Measurements from ENCODE around the gene TMEM126B. TPM values are rescaled to one million over a fixed set of nuclear protein-coding genes. Genes with fewer than 3 reads are reported as not detected.
"Not testable (repeated sequence)": the region's sequence is repeated elsewhere in the genome, so short reads cannot be mapped to it uniquely, and the experiment has no call there.

The TMEM126B gene
- total and polyA plus RNA-seq, 8 donors = 4.3 to 104 (median 59.6) TPM

DNA sequence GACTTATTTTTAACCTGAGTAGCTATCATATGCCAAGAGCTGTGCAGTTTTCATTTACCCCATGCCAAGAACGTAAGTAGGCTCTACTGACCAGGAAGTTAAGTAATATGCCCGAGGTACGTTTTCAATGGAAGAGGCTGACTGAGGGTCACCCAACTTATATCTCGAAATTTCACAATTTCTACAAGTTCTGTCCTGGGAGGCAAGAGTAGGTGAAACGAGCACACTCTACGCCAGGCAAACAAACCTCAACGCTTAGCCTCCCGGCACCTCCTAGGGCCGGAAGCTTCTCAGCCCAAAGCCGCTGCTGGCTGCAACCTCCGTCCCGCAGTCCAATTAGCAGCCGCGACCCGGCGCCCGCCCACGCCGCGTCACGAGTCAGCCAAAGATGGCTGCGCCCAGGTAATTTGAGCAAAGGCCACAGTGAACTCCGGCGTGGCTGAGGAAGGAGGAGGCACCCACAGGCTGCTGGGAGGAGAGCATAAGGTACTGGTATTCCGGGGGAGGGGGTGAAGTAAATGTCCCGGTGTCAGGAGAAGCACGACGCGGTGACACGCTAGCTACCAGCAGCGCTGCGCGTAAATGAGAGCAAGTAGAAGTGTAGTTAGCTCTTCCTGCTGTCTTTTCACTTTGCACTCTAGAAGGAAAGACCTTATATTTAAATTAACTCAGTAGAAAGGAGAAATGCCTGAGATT lies 19.4 kb downstream of the TMEM126B start, which contains the start of gene TMEM126A:
TMEM126A (plus strand) TSS at position 364 of the 696 bp plus-strand sequence. CDS start 2,289 bp downstream, outside the sequence.
- Histone ChIP-seq H3K27me3 (peaks cover 0 to 8% (median 0%) of the 10 kb centered on the region in 3 donors), H3K36me3 (peaks cover 0 to 15% (median 12%) of the 10 kb centered on the region in 4 donors), H3K27ac (peak within 1 kb of the TSS; percentile 72 to 91 (median 85)), H3K4me3 (peak within 1 kb of the TSS; percentile 62 to 67 (median 66)), H3K4me1 (peaks cover 13 to 35% (median 27%) of the 10 kb centered on the region in 4 donors), H3K9me3 (no peaks in the 10 kb centered on the region)
- intact Hi-C loops (cut with DNase I; ENCODE audit: low total_unique reads) = no loop called here
- WGBS, 5 donors = 0% methylated on average over 25 to 33 of the region's 33 CpGs
- DNase-seq = peak; percentile 92 to 97
- TF ChIP-seq, protein P1, sequence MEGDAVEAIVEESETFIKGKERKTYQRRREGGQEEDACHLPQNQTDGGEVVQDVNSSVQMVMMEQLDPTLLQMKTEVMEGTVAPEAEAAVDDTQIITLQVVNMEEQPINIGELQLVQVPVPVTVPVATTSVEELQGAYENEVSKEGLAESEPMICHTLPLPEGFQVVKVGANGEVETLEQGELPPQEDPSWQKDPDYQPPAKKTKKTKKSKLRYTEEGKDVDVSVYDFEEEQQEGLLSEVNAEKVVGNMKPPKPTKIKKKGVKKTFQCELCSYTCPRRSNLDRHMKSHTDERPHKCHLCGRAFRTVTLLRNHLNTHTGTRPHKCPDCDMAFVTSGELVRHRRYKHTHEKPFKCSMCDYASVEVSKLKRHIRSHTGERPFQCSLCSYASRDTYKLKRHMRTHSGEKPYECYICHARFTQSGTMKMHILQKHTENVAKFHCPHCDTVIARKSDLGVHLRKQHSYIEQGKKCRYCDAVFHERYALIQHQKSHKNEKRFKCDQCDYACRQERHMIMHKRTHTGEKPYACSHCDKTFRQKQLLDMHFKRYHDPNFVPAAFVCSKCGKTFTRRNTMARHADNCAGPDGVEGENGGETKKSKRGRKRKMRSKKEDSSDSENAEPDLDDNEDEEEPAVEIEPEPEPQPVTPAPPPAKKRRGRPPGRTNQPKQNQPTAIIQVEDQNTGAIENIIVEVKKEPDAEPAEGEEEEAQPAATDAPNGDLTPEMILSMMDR (IDR thresholded peaks at IDR 0.05) = no peak
- TF ChIP-seq POLR2AphosphoS5 (IDR thresholded peaks at IDR 0.05) (peak; percentile 73 to 94 (median 90)), EP300 (IDR thresholded peaks at IDR 0.05) (no peak), POLR2A (IDR thresholded peaks at IDR 0.05) (peak in 2 of 4 donors; percentile 6 to 72)

DNA sequence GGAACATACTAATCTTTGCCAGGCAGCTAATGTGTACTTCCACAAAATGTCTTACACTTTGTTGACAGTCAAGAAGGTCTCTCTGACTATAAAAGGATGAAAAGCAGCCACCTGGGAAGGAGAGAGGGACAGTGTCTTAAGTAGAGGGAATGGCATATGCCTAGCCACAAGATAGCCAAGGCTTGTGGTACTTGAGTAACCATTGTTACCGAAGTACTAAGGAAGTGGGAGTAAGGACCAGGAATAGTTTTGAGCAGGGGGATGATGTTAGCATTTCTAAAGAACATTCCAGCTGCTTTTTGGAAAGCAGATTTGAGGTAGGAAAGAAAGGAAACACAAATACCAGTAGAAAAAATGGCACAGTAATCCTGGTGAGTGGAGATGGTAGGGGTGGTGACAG lies 22.7 kb downstream of the TMEM126B start:
- TF ChIP-seq POLR2A (IDR thresholded peaks at IDR 0.05) = no peak
- no peak for TF ChIP-seq POLR2AphosphoS5 (IDR thresholded peaks at IDR 0.05)
- TF ChIP-seq EP300 (IDR thresholded peaks at IDR 0.05) = no peak
- TF ChIP-seq, protein P1 (IDR thresholded peaks at IDR 0.05) = no peak
- H3K27me3 ChIP-seq = no peaks in the 10 kb centered on the region
- 73 to 92% (median 81%) methylated on average over 1 of the region's 1 CpG for WGBS, 5 donors
- H3K27ac ChIP-seq = no peak overlapping the region
- no peak overlapping the region for H3K4me3 ChIP-seq
- intact Hi-C loops (cut with DNase I; ENCODE audit: low total_unique reads) = no loop called here
- H3K36me3 ChIP-seq = peaks cover 6 to 48% (median 42%) of the 10 kb centered on the region in 4 donors
- no peak for DNase-seq
- H3K4me1 ChIP-seq = peaks cover 13 to 48% (median 32%) of the 10 kb centered on the region in 4 donors
- H3K9me3 ChIP-seq = no peaks in the 10 kb centered on the region

DNA sequence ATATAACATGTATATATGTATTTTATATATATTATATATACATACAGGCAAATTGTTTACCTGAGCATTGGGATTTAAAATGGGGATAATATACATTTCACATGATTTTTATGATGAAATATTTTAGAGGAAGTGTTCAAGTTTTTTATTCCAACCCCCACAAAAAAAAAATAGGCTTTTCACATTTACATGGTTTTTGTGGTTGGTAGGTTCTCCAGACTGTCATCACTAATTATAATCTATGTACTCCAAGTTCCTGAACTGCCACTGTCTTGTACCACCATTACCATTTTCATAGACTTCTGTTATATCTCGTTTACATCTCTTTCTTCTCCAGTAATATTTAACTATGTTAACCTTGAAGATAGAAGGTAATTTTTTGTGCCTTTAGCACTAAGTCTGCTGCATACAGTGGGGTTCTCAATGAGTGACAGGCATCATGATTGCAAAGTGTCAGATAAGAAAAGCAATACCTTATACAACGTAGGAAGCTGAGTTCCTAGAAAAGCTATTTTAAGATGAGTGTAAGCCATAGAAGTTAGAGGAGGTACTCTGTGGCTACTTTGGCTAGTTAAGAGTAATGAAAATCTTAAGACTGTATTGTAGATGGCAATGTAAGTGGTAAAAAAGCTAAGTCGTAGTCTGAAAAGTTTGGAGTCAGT lies 24.5 kb downstream of the TMEM126B start:
- TF ChIP-seq, protein P1 (IDR thresholded peaks at IDR 0.05) = no peak
- no peak for TF ChIP-seq POLR2A (IDR thresholded peaks at IDR 0.05)
- TF ChIP-seq POLR2AphosphoS5 (IDR thresholded peaks at IDR 0.05) = no peak
- TF ChIP-seq EP300 (IDR thresholded peaks at IDR 0.05) = no peak
- no peaks in the 10 kb centered on the region for H3K9me3 ChIP-seq
- no peaks in the 10 kb centered on the region for H3K27me3 ChIP-seq
- peaks cover 6 to 66% (median 60%) of the 10 kb centered on the region in 4 donors for H3K36me3 ChIP-seq
- H3K27ac ChIP-seq = no peak overlapping the region
- DNase-seq = no peak
- no peak overlapping the region for H3K4me3 ChIP-seq
- intact Hi-C loops (cut with DNase I; ENCODE audit: low total_unique reads) = no loop called here
- H3K4me1 ChIP-seq = peaks cover 13 to 51% (median 31%) of the 10 kb centered on the region in 4 donors
- 40 to 62% (median 48%) methylated on average over 3 of the region's 3 CpGs for WGBS, 5 donors

DNA sequence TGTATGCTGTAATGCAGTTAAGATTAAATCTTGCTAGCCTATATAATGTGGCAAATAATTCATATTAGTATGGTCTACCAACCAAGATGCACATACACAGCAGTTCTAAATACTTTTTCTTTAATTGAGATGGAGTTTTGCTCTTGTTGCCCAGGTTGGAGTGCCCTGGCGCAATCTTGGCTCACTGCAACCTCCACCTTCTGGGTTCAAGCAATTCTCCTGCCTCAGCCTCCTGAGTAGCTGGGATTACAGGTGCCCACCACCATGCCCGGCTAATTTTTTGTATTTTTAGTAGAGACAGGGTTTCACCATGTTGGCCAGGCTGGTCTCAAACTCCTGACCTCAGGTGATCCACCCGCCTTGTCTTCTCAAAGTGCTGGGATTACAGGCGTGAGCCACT lies 25.9 kb downstream of the TMEM126B start:
- H3K27ac ChIP-seq; H3K9me3 ChIP-seq; intact Hi-C loops (cut with DNase I; ENCODE audit: low total_unique reads); DNase-seq; H3K4me3 ChIP-seq; H3K27me3 ChIP-seq: not testable (repeated sequence)
- H3K36me3 ChIP-seq = peaks cover 6 to 76% (median 71%) of the 10 kb centered on the region in 4 donors
- H3K4me1 ChIP-seq = peaks cover 5 to 52% (median 32%) of the 10 kb centered on the region in 4 donors
- WGBS, 5 donors = 94 to 97% (median 96%) methylated on average over 3 to 4 of the region's 4 CpGs

All from stomach (tissue), 9 donors.